PC-9 (cell line): ENCODE measurements around the gene STOX2.

Experiments used
- EZH2 ChIP-seq: fragments of 200-600 bp; sonication (generic); IDR thresholded peaks from 2 replicates; pipeline ENCODE4 v1.8.0; 2017; ENCODE audit warnings: antibody characterized with exemption, low read depth
- TF ChIP-seq, protein P1 (sequence below): fragments of 200-600 bp; sonication (generic); conservative IDR thresholded peaks from 2 replicates; pipeline ENCODE4 v1.6.1; 2017; ENCODE audit warnings: mixed run types, antibody characterized with exemption, mild to moderate bottlenecking, moderate library complexity

DNA sequence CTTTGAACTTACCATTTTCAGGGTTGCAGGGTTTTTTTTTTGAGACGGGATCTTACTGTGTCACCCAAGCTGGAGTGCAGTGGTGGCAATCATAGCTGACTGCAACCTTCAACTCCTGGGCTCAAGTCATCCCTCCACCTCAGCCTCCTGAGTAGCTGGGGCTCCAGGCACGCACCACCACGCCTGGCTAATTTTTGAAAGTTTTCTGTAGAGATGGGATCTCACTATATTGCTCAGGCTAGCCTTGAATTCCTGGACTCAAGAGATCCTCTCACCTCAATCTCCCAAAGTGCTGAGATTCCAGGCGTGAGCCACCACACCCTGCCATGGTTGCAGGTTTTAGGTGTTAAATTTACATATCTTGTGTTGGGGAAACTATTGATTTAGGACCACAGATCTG, 64.5 kb downstream of the STOX2 start:
- TF ChIP-seq, protein P1, sequence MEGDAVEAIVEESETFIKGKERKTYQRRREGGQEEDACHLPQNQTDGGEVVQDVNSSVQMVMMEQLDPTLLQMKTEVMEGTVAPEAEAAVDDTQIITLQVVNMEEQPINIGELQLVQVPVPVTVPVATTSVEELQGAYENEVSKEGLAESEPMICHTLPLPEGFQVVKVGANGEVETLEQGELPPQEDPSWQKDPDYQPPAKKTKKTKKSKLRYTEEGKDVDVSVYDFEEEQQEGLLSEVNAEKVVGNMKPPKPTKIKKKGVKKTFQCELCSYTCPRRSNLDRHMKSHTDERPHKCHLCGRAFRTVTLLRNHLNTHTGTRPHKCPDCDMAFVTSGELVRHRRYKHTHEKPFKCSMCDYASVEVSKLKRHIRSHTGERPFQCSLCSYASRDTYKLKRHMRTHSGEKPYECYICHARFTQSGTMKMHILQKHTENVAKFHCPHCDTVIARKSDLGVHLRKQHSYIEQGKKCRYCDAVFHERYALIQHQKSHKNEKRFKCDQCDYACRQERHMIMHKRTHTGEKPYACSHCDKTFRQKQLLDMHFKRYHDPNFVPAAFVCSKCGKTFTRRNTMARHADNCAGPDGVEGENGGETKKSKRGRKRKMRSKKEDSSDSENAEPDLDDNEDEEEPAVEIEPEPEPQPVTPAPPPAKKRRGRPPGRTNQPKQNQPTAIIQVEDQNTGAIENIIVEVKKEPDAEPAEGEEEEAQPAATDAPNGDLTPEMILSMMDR, result no peak
- no peak for TF ChIP-seq EZH2
